ENCODE measurements around the gene PDGFB. TPM values are rescaled to one million over a fixed set of nuclear protein-coding genes. Genes with fewer than 3 reads are reported as not detected.

Gene PDGFB
- total RNA-seq, 6 donors from 2014 or later = 15.4 to 41.7 (median 24.1) TPM

DNA sequence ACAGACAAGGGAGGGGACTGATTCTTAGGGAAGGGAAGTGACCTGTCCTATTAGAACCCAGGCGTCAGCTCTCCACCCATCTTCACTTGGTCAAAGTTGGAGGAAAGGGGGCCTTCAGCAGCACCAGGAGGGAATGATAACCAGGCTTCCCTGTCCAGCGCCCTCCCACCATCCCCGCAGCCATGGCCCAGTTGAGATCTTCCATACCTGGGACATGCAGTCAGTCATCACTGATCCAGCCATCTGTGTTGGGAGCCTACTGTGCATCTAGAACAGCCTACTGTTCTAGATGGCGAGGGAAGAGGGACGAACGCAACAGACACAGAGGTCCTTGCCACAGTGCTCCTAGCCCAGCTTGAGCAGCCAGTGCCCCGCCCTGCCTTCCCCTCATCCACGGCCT, 40.6 kb downstream of the PDGFB start:
- H3K9me3 ChIP-seq = no peaks in the 10 kb centered on the region
- DNase-seq (no peak), ATAC-seq (ENCODE audit: low FRiP score in 2 of 2) (no peak)
- H3K36me3 ChIP-seq = no peaks in the 10 kb centered on the region
- H3K4me3 ChIP-seq = no peak overlapping the region
- peaks cover 6 to 27% (median 16%) of the 10 kb centered on the region in 4 donors for H3K4me1 ChIP-seq
- no peak overlapping the region for H3K27ac ChIP-seq
- WGBS, 2 donors = 94 to 96% methylated on average over 8 of the region's 8 CpGs
- TF ChIP-seq POLR2A (IDR thresholded peaks at IDR 0.05) = no peak
- TF ChIP-seq EP300 (IDR thresholded peaks at IDR 0.05) = no peak
- TF ChIP-seq POLR2AphosphoS5 (IDR thresholded peaks at IDR 0.05) = no peak
- TF ChIP-seq, protein P1, sequence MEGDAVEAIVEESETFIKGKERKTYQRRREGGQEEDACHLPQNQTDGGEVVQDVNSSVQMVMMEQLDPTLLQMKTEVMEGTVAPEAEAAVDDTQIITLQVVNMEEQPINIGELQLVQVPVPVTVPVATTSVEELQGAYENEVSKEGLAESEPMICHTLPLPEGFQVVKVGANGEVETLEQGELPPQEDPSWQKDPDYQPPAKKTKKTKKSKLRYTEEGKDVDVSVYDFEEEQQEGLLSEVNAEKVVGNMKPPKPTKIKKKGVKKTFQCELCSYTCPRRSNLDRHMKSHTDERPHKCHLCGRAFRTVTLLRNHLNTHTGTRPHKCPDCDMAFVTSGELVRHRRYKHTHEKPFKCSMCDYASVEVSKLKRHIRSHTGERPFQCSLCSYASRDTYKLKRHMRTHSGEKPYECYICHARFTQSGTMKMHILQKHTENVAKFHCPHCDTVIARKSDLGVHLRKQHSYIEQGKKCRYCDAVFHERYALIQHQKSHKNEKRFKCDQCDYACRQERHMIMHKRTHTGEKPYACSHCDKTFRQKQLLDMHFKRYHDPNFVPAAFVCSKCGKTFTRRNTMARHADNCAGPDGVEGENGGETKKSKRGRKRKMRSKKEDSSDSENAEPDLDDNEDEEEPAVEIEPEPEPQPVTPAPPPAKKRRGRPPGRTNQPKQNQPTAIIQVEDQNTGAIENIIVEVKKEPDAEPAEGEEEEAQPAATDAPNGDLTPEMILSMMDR (IDR thresholded peaks at IDR 0.05) = no peak
- no peaks in the 10 kb centered on the region for H3K27me3 ChIP-seq

DNA sequence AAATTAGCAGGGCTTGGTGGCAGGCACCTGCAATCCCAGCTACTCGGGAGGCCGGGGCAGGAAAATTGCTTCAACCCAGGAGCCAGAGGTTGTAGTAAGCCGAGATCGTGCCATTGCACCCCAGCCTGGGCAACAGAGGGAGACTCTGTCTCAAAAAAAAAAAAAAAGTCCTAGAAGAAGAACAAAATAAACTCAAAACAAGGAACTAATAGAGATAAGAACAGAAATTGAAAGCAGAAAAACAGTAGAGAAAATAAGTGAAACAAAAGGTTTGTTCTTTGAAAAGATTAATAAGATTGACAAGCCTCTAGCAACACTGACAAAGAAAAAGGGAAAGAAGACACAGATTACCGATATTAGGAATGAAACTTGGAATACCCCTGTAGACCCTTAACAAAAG, 47.2 kb downstream of the PDGFB start:
- 81 to 89% methylated on average over 5 of the region's 5 CpGs for WGBS, 2 donors
- no peak for ATAC-seq (ENCODE audit: low FRiP score in 2 of 2)

GRCh38 chr22:39194098-39194497, 50.7 kb downstream of the PDGFB start:
- TF ChIP-seq, protein P1 (IDR thresholded peaks at IDR 0.05) = no peak
- TF ChIP-seq POLR2A (IDR thresholded peaks at IDR 0.05) (no peak), POLR2AphosphoS5 (IDR thresholded peaks at IDR 0.05) (no peak), EP300 (IDR thresholded peaks at IDR 0.05) (no peak)
- H3K4me3 ChIP-seq = no peak overlapping the region
- no peaks in the 10 kb centered on the region for H3K36me3 ChIP-seq
- no peaks in the 10 kb centered on the region for H3K9me3 ChIP-seq
- ATAC-seq (ENCODE audit: low FRiP score in 2 of 2) (no peak), DNase-seq (no peak)
- H3K27ac ChIP-seq = no peak overlapping the region
- WGBS, 2 donors = 0 to 2% methylated on average over 1 of the region's 1 CpG
- no peaks in the 10 kb centered on the region for H3K4me1 ChIP-seq
- no peaks in the 10 kb centered on the region for H3K27me3 ChIP-seq

More for the DNA sequence above, 47.2 kb downstream of the PDGFB start:
- DNase-seq = no peak
- Histone ChIP-seq H3K9me3 (no peaks in the 10 kb centered on the region), H3K4me3 (no peak overlapping the region), H3K36me3 (no peaks in the 10 kb centered on the region), H3K27ac (no peak overlapping the region), H3K27me3 (no peaks in the 10 kb centered on the region), H3K4me1 (peaks cover 0 to 5% (median 1%) of the 10 kb centered on the region in 4 donors)
- TF ChIP-seq EP300 (IDR thresholded peaks at IDR 0.05) (no peak), POLR2AphosphoS5 (IDR thresholded peaks at IDR 0.05) (no peak), POLR2A (IDR thresholded peaks at IDR 0.05) (no peak)
- TF ChIP-seq, protein P1 (IDR thresholded peaks at IDR 0.05) = no peak

GRCh38 chr22:39188809-39189208, 56.0 kb downstream of the PDGFB start:
- Histone ChIP-seq H3K4me3 (no peak overlapping the region), H3K27ac (no peak overlapping the region), H3K4me1 (peaks cover 13 to 23% (median 16%) of the 10 kb centered on the region in 4 donors), H3K9me3 (no peaks in the 10 kb centered on the region), H3K36me3 (no peaks in the 10 kb centered on the region), H3K27me3 (no peaks in the 10 kb centered on the region)
- WGBS, 2 donors = 82 to 89% methylated on average over 10 of the region's 10 CpGs
- no peak for ATAC-seq (ENCODE audit: low FRiP score in 2 of 2)
- TF ChIP-seq, protein P1 (IDR thresholded peaks at IDR 0.05) = no peak
- TF ChIP-seq POLR2A (IDR thresholded peaks at IDR 0.05) (no peak), POLR2AphosphoS5 (IDR thresholded peaks at IDR 0.05) (no peak), EP300 (IDR thresholded peaks at IDR 0.05) (no peak)
- DNase-seq = no peak

- WGBS, 2 donors = 66 to 71% methylated on average over 6 to 11 of the region's 11 CpGs
- DNase-seq = peak; percentile 70 to 85
- peak; percentile 83 to 91 for ATAC-seq (ENCODE audit: low FRiP score in 2 of 2)
Observed at GRCh38 chr22:39185601-39186012, 59.2 kb downstream of the PDGFB start.

More at GRCh38 chr22:39185601-39186012, 59.2 kb downstream of the PDGFB start:
- Histone ChIP-seq H3K27ac (peak overlapping the region; percentile 76 to 88 (median 81)), H3K27me3 (no peaks in the 10 kb centered on the region), H3K4me1 (peaks cover 13 to 26% (median 17%) of the 10 kb centered on the region in 4 donors), H3K36me3 (no peaks in the 10 kb centered on the region), H3K9me3 (no peaks in the 10 kb centered on the region), H3K4me3 (no peak overlapping the region)
- TF ChIP-seq POLR2AphosphoS5 (IDR thresholded peaks at IDR 0.05) = peak; percentile 89 to 96
- TF ChIP-seq POLR2A (IDR thresholded peaks at IDR 0.05) = no peak
- TF ChIP-seq EP300 (IDR thresholded peaks at IDR 0.05) = peak; percentile 48 to 94 (median 87)
- TF ChIP-seq, protein P1 (IDR thresholded peaks at IDR 0.05) = peak in 5 of 6 experiments; percentile 24 to 53 (median 44)

Measured in upper lobe of left lung (tissue), 6 donors.